Stimulated activated CD4-positive, alpha-beta T cell treated with anti-CD3 and anti-CD28 coated beads, Interleukin-1b, Interleukin-23, amount 100 ng/mL, for 1 hour (primary cell): ENCODE results near the gene TCF23.

Source experiments
- DNase-seq, 2 donors: peaks; one replicate each; pipeline ENCODE4 v3.0.0-alpha.2; 2020; ENCODE audit warnings: low read depth in 2 of 2

Gene TCF23

GRCh38 chr2:27128668-27129571 is 19.9 kb upstream of the TCF23 start:
- DNase-seq = no peak

- no peak for DNase-seq
Measured at GRCh38 chr2:27130396-27130795, 18.4 kb upstream of the TCF23 start.

DNA sequence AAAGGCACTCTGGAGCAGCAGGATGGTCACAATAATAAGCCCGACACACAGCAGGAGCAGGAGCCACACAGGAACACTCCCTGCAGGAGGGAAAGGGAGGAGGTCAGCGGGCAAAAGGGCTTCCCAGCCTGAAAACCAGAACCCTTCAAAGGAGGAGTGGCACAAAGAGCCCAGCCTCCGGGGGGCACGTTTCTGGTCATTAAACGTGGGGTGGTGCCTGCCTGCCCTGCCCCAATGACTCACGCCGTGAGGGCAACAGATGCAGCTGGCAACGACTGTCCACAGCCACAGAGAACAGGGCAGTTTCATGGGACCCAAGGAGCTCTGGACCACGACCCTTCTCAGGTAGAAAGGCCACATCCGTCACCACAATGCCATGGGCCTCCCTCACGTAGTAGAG is 17.4 kb upstream of the TCF23 start:
- DNase-seq = no peak

GRCh38 chr2:27133195-27133875 is 15.5 kb upstream of the TCF23 start:
- no peak for DNase-seq

GRCh38 chr2:27133905-27134780 is 14.7 kb upstream of the TCF23 start, which contains the start of gene PREB:
Gene PREB, minus strand, starts transcription at chr2:27134636. Its CDS starts 215 bp downstream, at chr2:27134421.
- DNase-seq = peak; percentile 95 to 97

- no peak for DNase-seq
Measured at GRCh38 chr2:27134781-27135477, 13.9 kb upstream of the TCF23 start.

DNA sequence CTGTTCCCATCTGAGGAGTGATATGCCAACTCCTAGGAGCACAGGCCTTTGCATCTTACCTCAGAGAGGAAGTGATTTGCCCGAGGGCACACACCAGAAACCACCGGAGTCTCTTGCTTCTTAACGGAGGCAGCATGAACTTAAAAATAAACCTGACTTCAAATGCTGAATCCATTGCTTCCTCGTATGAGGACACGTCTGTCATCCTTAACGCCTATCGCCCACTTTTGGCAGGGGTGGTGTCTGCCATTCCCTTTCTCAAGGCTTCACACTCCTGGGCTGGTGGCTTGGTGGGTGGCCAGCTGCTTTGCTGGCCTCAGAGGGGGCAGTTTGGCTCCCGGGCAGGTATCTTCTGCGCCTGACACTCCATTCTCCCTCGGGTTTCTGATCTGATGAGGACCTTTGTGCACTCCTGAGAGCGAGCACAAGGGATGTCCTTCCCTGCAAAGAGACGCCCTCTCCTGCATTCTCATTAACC is 13.3 kb upstream of the TCF23 start:
- no peak for DNase-seq

GRCh38 chr2:27136751-27137150 is 12.1 kb upstream of the TCF23 start:
- no peak for DNase-seq

DNA sequence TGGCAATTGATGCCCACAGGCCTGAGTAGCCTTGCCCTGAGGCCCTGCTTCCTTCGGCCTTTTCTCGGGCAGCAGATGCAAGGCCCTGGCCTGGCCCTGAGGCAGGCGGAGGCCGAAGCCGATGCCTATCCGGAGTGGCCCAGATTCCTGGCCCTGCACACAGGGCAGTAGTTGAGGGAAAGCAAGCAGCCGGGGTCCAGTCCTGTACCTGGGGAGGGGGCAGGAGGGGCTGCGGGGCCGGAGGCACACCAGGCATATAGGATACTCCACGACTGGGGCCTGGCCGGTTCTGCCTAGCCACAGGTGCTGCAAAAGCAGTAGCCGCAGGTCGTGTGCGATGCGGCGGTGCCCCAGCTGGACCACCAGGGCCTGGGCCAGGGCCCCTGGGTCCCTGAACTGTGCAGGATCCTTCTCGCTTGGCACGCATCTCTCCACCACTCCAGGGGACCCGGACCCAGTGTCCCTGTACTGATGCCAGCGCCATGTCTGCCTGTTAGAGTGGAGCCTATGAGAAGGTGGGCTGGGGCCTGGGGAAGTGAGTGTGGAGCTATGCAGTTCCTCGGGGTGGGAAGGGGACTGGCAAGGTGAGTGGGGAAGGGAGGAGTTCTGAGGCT is 11.4 kb upstream of the TCF23 start:
- no peak for DNase-seq

DNA sequence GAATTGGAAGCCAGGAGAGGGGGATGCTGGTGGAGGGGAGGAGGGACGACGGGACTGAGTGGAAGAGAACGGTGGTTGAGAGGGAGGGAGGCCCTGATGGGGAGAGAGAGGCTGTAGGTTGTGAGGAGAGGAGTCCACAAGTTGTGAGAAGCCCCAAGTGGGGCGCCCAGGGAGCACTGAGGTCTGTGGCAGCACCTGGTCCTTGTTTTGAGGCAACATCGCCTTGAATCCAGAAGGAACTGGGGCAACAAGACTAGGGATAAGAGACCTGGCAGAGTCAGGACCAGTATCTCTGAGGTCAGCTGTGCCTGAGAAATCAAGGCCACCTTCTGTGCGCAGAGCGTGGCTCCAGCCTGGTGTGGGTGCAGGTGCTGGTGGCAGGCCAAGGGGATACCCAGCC is 10.7 kb upstream of the TCF23 start:
- no peak for DNase-seq

DNA sequence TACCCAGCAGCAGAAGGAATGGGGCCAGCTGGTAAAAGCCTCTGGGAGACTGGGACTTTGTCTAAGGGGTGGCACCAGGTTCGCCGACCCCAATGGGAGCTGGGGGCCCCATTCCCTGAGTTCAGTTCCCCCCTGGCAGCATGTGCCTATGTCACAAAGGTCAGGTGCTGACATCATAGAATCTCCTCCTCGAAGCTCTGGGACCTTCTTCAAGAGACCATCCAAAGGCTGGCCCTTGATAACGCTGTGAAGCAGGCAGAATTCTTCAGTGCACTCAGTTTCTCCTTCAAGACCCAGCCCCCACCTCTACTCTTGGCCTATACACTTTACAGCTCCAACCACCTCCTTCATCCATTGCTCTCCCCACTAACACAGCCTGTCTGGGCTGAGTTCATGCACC is 9.5 kb upstream of the TCF23 start, which contains the start of gene PRR30:
Gene PRR30 (minus strand): TSS at position 101 of the 400 bp plus-strand sequence. CDS start 1,081 bp downstream, outside the sequence.
- DNase-seq = no peak

DNA sequence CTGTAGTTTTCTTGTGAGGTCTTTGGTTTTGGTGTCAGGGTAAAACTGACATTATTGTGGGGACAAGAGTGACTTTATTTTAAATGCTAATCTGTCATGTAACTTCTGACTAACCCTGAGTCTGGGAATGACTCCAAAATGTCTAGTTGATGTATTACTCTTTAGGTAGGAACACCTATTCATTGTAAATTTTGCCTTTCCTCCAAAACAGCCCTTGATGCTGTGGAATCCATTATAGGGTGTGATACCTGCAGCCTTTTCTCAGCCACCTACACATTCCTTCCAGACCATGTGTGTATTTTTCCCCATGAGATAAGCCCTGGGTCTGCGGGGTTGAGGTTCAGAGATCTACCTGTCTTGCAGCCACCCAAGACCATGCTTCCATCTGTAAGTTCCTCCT is 5.5 kb upstream of the TCF23 start:
- DNase-seq = no peak

GRCh38 chr2:27145682-27146081 is 3.1 kb upstream of the TCF23 start:
- DNase-seq = no peak

GRCh38 chr2:27147935-27148334 is 869 bp upstream of the TCF23 start:
- no peak for DNase-seq

DNA sequence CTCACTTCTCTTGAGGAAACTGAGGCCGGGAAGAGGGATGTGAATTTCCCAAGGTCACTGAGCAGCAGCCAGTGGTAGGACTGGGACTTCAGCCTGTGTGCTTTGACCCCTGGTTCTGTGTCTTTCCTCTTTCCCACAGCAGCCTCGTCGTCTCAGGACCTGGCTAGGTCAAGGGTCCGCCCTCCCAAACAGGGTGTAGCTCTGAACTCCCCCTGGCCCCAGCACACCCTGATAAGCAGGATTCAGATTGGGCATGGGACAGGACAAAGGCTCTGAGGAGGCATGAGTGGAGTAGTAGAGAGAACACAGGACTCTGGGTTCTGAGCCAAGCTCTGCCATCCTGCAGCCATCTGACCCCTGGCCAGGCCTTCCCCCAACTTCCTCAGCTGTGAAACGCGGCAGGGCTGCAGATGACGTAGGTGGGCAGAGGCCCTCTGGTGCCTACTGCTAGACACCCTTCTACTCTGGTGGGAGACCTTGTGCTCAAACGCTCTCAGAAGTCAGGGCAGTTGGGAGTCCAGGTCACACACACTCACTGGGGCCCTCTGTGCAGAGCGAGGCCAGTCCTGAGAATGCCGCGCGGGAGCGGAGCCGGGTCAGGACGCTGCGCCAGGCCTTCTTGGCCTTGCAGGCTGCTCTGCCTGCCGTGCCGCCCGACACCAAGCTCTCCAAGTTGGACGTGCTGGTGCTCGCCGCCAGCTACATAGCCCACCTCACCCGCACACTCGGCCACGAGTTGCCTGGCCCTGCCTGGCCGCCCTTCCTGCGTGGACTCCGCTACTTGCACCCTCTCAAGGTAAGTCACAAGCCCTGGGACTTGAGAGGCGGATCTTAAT is 984 bp downstream of the TCF23 start:
- DNase-seq = no peak

DNA sequence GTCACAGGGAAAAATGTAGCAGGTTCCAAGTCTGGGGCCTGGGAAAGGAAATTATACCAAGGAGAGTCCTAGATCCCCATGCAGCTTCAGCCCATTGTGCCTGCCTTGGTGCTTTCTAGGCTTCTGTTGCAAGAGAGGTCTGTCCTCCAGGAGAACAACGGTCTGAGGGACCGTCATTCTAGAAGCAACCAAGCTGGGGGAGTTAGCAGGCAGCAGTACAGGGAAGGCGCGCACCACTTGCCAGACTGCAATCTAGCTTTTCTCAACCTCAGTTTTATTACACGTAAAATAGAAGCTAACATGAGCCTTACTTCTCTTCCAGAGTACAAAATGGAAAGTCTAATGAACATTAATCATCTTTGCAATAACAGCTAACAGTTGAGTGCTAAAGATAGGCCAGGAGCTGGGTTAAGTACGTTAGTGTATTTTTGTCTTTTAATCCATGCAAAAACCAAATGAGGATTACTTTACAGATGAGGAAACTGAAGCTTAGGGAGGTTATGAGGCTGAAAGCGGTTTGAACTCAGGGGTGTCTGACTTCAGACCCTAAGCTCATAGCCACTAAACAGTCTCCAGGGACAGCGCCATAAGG is 1.9 kb downstream of the TCF23 start:
- no peak for DNase-seq

- no peak for DNase-seq
Measured at GRCh38 chr2:27152102-27152795, 3.4 kb downstream of the TCF23 start.

DNA sequence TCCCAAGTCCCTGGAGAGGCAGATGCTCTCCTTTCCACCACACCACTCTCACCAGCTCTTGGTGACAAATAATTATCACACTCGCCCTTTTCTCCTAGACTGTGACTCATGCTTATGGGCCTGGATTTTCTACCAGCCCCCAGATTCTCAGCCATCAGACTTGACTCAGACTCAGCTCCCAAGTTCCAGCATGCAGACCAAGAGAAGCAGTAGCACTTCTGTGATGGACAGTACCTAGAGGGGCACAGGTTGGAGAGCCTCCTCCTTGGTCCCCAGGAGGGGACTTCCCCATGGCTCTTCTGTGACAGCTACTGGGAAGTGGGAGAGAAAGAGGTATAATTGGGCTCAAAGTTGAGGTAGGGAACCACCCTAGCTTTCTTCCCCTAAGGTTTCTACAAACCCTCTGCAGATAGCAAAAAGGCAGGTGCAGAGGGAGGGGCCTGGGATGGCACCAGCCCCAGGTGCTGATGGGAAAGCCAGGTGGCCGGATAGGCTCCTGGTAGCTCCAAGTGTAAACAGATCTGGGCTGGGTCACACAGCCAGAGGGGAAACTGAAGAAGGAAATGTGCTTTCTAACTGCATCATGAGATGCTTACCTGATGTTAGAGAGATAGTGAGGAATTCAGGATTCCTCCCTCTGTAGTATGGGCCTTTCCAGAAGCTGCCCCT is 4.1 kb downstream of the TCF23 start:
- DNase-seq = no peak
